Esophagus squamous epithelium (tissue), 4 donors: ENCODE data around the gene PCDHGA1.

Experiments used
- CTCF ChIP-seq, 6 experiments: fragments of 450-650 bp in 4 of 6; fragments of 200-600 bp in 2 of 6; sonication (generic) in 2 of 6; IDR thresholded peaks; one replicate each; pipeline ENCODE4 v1.5.1; 2016 to 2019; ENCODE audit warnings: antibody characterized with exemption in 6 of 6, mild to moderate bottlenecking in 4 of 6, moderate library complexity in 4 of 6
- POLR2A ChIP-seq, 4 donors: fragments of 450-650 bp; IDR thresholded peaks; one replicate each; pipeline ENCODE4 v1.6.1; 2017; ENCODE audit warnings: antibody characterized with exemption in 4 of 4, mild to moderate bottlenecking in 4 of 4, moderate library complexity in 3 of 4

- TF ChIP-seq POLR2A (IDR thresholded peaks at IDR 0.05) (no peak), CTCF (IDR thresholded peaks at IDR 0.05) (no peak)
Measured at GRCh38 chr5:141532726-141533125, 202.4 kb downstream of the PCDHGA1 start.
